GM21529 (cell line): ENCODE data around the gene TAF5L.

ENCODE experiments used
- ATAC-seq: cut with Tn5 transposase; IDR thresholded peaks from one replicate; pipeline ENCODE4 v1.9.1; 2021; ENCODE audit not compliant: unreplicated experiment

Gene TAF5L

GRCh38 chr1:229625915-229626831 lies at the start of gene TAF5L, which contains the start of gene URB2:
Gene TAF5L, minus strand, starts transcription at chr1:229626122. Its CDS starts 11,640 bp downstream, at chr1:229614482.
Gene URB2, plus strand, starts transcription at chr1:229626247. Its CDS starts 1,387 bp downstream, at chr1:229627634.
- peak; percentile 81 for ATAC-seq

GRCh38 chr1:229675396-229675795 lies 49.5 kb upstream of the TAF5L start:
- no peak for ATAC-seq

- ATAC-seq, result no peak
These were observed 48.1 kb upstream of the TAF5L start for GRCh38 chr1:229674042-229674441.

GRCh38 chr1:229672246-229672645 lies 46.3 kb upstream of the TAF5L start:
- no peak for ATAC-seq

GRCh38 chr1:229671310-229671709 lies 45.4 kb upstream of the TAF5L start:
- ATAC-seq, result no peak

GRCh38 chr1:229669333-229669732 lies 43.4 kb upstream of the TAF5L start:
- no peak for ATAC-seq

GRCh38 chr1:229666585-229666984 lies 40.7 kb upstream of the TAF5L start:
- no peak for ATAC-seq

- no peak for ATAC-seq
These were observed 40.1 kb upstream of the TAF5L start for GRCh38 chr1:229665912-229666558.

GRCh38 chr1:229664133-229664689 lies 38.3 kb upstream of the TAF5L start:
- ATAC-seq, result peak; percentile 53

GRCh38 chr1:229661897-229662296 lies 36.0 kb upstream of the TAF5L start:
- ATAC-seq, result no peak

GRCh38 chr1:229661022-229661877 lies 35.3 kb upstream of the TAF5L start:
- peak; percentile 68 for ATAC-seq

- ATAC-seq, result peak; percentile 69
These were observed 32.3 kb upstream of the TAF5L start for GRCh38 chr1:229657993-229658755.

GRCh38 chr1:229655781-229656180 lies 29.9 kb upstream of the TAF5L start:
- no peak for ATAC-seq

- ATAC-seq, result no peak
These were observed 27.5 kb upstream of the TAF5L start for GRCh38 chr1:229653420-229653819.

GRCh38 chr1:229651546-229651945 lies 25.6 kb upstream of the TAF5L start:
- no peak for ATAC-seq

- no peak for ATAC-seq
These were observed 24.1 kb upstream of the TAF5L start for GRCh38 chr1:229650045-229650444.

- no peak for ATAC-seq
These were observed 22.5 kb upstream of the TAF5L start for GRCh38 chr1:229648406-229648805.

- ATAC-seq, result no peak
These were observed 19.5 kb upstream of the TAF5L start for GRCh38 chr1:229645324-229645993.

- ATAC-seq, result peak; percentile 82
These were observed 18.2 kb upstream of the TAF5L start for GRCh38 chr1:229643996-229644745.
